ENCODE data around the gene PWP2.
"Not testable (repeated sequence)": the region's sequence is repeated elsewhere in the genome, so short reads cannot be mapped to it uniquely, and the experiment has no call there.

Gene PWP2

DNA sequence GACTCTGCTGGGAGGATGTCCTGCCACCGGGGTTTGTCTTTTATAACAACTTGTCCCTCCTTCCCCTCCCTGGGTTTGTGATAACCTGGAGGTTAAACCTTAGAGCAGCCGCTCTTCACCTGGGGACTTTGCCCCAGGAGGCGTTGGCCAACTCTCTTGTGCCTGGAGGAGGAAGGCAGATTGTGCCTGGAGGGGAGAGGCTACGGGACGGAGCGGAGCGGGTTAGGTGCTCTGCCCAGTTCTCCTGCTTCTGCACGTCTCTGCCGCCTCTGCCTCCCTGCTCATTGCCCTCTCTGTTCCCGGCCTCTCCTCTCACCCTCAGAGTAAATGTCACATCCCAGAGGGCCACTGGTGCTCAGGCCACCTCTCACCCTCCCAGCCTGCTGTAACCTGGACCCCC, 63.1 kb downstream of the PWP2 start:
- WGBS, 2 experiments (ENCODE audit: insufficient coverage in 2 of 2), result no CpG with 5 or more reads among the region's 10 CpGs
- H3K4me1 ChIP-seq (ENCODE audit: control insufficient read depth, insufficient read depth, low read length, poor library complexity, severe bottlenecking); H3K4me3 ChIP-seq (ENCODE audit: extremely low read depth, insufficient read depth, low read length, poor library complexity, severe bottlenecking); H3K36me3 ChIP-seq (ENCODE audit: control insufficient read depth, insufficient read depth, low read length); H3K27ac ChIP-seq (ENCODE audit: low read depth, low read length, severe bottlenecking); H3K9me3 ChIP-seq (ENCODE audit: control insufficient read depth, low read length): not testable (repeated sequence)

DNA sequence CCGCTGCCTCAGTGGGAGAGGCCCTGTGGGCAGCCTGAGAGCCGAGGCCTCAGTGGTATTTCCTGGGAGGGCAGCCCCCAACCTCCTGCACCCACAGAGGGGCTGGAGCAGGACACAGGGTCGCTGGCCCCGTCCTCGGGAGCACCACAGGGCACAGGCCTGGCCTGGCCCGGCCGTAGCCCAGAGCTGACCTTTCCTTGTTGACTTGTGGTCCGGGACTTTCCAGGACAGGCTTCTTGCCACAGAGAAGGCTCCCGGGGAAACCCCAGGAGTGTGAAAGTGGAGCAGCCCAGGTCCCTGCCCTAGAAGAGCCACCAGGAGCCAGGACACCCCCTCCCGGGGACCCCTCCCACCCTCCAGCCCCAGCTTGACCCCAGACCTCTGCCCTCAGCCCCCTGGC, 63.7 kb downstream of the PWP2 start:
- no CpG with 5 or more reads among the region's 10 CpGs for WGBS, 2 experiments (ENCODE audit: insufficient coverage in 2 of 2)
- not testable (repeated sequence) for H3K27ac ChIP-seq (ENCODE audit: low read depth, low read length, severe bottlenecking); H3K9me3 ChIP-seq (ENCODE audit: control insufficient read depth, low read length); H3K36me3 ChIP-seq (ENCODE audit: control insufficient read depth, insufficient read depth, low read length); H3K4me3 ChIP-seq (ENCODE audit: extremely low read depth, insufficient read depth, low read length, poor library complexity, severe bottlenecking); H3K4me1 ChIP-seq (ENCODE audit: control insufficient read depth, insufficient read depth, low read length, poor library complexity, severe bottlenecking)

GRCh38 chr21:44171962-44172572, 64.9 kb downstream of the PWP2 start:
- WGBS, 2 experiments (ENCODE audit: insufficient coverage in 2 of 2), result no CpG with 5 or more reads among the region's 13 CpGs
- H3K27ac ChIP-seq (ENCODE audit: low read depth, low read length, severe bottlenecking); H3K9me3 ChIP-seq (ENCODE audit: control insufficient read depth, low read length); H3K4me1 ChIP-seq (ENCODE audit: control insufficient read depth, insufficient read depth, low read length, poor library complexity, severe bottlenecking); H3K36me3 ChIP-seq (ENCODE audit: control insufficient read depth, insufficient read depth, low read length); H3K4me3 ChIP-seq (ENCODE audit: extremely low read depth, insufficient read depth, low read length, poor library complexity, severe bottlenecking): not testable (repeated sequence)

DNA sequence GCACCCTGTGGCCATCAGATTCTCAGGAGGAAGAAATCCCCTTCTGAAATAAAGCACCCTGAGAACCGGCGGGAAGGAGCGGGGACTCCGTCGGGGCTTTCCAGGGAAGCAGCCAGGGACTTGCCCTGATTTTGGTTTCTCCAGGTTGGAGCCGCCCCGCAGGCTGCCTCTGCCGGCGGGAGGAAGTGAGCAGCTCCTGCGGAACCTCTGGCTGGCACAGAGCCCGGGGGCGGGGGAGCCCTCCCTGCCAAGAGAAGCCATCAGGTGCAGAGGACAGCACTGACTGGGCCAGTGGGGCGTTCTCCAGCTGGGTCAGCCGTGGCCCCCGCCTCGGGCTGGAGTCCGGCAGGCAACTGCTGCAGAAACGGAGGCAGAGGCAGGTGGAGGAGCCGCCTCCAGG, 65.5 kb downstream of the PWP2 start:
- H3K36me3 ChIP-seq (ENCODE audit: control insufficient read depth, insufficient read depth, low read length); H3K4me1 ChIP-seq (ENCODE audit: control insufficient read depth, insufficient read depth, low read length, poor library complexity, severe bottlenecking); H3K4me3 ChIP-seq (ENCODE audit: extremely low read depth, insufficient read depth, low read length, poor library complexity, severe bottlenecking); H3K27ac ChIP-seq (ENCODE audit: low read depth, low read length, severe bottlenecking); H3K9me3 ChIP-seq (ENCODE audit: control insufficient read depth, low read length): not testable (repeated sequence)
- no CpG with 5 or more reads among the region's 19 CpGs for WGBS, 2 experiments (ENCODE audit: insufficient coverage in 2 of 2)

DNA sequence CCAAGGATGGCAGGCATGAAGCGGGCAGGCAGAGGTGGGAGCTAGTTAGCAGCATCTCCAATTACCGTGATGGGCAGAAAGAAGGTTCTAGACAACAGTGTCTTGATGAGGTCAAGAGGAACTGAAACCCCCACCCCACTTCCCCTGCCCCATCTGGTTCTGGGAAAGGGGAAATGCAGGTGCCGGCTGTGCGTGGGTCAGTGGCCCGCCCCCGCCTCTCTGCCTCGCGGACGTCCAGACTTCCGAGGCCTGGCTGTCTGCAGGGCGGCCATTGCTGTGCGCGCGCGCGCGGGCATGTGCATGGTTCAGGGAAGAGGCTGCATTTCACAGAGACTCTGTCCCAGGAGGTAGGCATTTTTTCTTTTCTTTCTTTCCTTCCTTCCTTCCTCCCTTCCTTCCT, 68.0 kb downstream of the PWP2 start:
- not testable (repeated sequence) for H3K36me3 ChIP-seq (ENCODE audit: control insufficient read depth, insufficient read depth, low read length); H3K9me3 ChIP-seq (ENCODE audit: control insufficient read depth, low read length); H3K4me3 ChIP-seq (ENCODE audit: extremely low read depth, insufficient read depth, low read length, poor library complexity, severe bottlenecking); H3K27ac ChIP-seq (ENCODE audit: low read depth, low read length, severe bottlenecking); H3K4me1 ChIP-seq (ENCODE audit: control insufficient read depth, insufficient read depth, low read length, poor library complexity, severe bottlenecking)
- no CpG with 5 or more reads among the region's 17 CpGs for WGBS, 2 experiments (ENCODE audit: insufficient coverage in 2 of 2)

GRCh38 chr21:44176127-44176526, 68.9 kb downstream of the PWP2 start:
- H3K9me3 ChIP-seq (ENCODE audit: control insufficient read depth, low read length); H3K4me1 ChIP-seq (ENCODE audit: control insufficient read depth, insufficient read depth, low read length, poor library complexity, severe bottlenecking); H3K36me3 ChIP-seq (ENCODE audit: control insufficient read depth, insufficient read depth, low read length); H3K27ac ChIP-seq (ENCODE audit: low read depth, low read length, severe bottlenecking); H3K4me3 ChIP-seq (ENCODE audit: extremely low read depth, insufficient read depth, low read length, poor library complexity, severe bottlenecking): not testable (repeated sequence)
- WGBS, 2 experiments (ENCODE audit: insufficient coverage in 2 of 2), result no CpG with 5 or more reads among the region's 14 CpGs
